HFF-Myc (cell line): ENCODE data around the gene LRG1.

Experiments
- DNase-seq: peaks from one replicate; pipeline ENCODE4 v3.0.0-alpha.2; 2011; ENCODE audit warnings: low read depth; ENCODE audit errors: extremely low read depth
- H3K4me3 ChIP-seq: replicated peaks from 2 replicates; pipeline ENCODE4 v1.5.1; 2011; ENCODE audit warnings: low read depth, mild to moderate bottlenecking, control low read depth, low read length
- TF ChIP-seq, protein P1 (sequence below): IDR thresholded peaks from 2 replicates; pipeline ENCODE4 v1.5.1; 2012; ENCODE audit warnings: mild to moderate bottlenecking, low read depth, low read length, control low read depth; ENCODE audit errors: missing control alignments

The LRG1 gene

DNA sequence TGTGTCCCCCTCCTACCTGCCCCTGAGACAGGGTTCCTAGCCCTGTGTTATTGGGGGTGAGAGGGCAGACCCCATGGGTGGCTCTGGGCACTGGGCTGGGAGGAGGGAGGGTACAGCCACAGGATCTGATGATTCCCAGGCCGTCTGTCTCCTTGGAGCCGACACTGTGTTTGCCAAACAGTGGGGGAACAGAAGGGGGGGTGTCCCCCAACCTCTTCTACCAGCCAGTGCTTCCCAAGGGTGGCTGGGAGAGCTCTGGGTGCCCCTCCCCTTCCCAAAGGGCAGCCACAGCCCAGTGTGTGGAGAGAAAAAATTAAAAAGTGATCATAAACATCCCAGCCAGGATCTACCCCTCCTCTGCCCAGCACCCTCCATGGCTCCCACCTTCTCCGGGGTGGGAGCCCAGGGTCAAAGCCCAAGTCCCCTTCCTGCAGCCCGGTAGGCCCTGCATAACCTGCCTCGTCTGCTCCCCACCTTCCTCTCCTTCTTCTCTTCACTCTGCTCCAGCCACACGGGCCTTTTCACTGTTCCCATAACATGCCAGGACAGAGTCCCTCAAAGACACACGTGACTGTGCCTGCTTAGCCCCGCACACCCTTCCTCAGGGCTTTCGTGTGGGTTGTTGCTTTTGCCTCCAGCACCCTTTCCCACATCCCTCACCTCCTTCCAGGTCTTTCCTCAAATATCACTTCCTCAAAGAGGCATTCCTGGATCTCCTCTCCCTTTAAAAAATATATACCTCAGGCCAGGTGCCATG lies 20.1 kb downstream of the LRG1 start:
- DNase-seq: no peak
- TF ChIP-seq, protein P1, sequence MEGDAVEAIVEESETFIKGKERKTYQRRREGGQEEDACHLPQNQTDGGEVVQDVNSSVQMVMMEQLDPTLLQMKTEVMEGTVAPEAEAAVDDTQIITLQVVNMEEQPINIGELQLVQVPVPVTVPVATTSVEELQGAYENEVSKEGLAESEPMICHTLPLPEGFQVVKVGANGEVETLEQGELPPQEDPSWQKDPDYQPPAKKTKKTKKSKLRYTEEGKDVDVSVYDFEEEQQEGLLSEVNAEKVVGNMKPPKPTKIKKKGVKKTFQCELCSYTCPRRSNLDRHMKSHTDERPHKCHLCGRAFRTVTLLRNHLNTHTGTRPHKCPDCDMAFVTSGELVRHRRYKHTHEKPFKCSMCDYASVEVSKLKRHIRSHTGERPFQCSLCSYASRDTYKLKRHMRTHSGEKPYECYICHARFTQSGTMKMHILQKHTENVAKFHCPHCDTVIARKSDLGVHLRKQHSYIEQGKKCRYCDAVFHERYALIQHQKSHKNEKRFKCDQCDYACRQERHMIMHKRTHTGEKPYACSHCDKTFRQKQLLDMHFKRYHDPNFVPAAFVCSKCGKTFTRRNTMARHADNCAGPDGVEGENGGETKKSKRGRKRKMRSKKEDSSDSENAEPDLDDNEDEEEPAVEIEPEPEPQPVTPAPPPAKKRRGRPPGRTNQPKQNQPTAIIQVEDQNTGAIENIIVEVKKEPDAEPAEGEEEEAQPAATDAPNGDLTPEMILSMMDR: no peak
- H3K4me3 ChIP-seq: no peak overlapping the region

DNA sequence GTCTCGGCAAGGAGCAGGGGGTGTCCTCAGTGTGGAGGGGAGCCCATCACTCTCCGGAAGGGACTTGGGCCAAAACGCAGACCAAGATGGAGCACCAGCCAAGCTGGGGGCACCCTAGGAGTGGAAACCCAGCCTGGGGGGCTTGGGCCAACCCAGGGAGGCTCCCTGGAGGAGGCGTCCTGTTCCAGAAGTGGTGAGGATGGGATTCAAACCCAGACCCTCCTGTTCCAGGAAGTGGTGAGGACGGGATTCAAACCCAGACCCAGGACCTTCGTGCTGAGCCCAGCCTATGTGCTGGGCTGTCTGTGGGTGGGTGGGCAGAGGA lies 20.7 kb downstream of the LRG1 start:
- H3K4me3 ChIP-seq: no peak overlapping the region
- no peak for DNase-seq
- TF ChIP-seq, protein P1: no peak

DNA sequence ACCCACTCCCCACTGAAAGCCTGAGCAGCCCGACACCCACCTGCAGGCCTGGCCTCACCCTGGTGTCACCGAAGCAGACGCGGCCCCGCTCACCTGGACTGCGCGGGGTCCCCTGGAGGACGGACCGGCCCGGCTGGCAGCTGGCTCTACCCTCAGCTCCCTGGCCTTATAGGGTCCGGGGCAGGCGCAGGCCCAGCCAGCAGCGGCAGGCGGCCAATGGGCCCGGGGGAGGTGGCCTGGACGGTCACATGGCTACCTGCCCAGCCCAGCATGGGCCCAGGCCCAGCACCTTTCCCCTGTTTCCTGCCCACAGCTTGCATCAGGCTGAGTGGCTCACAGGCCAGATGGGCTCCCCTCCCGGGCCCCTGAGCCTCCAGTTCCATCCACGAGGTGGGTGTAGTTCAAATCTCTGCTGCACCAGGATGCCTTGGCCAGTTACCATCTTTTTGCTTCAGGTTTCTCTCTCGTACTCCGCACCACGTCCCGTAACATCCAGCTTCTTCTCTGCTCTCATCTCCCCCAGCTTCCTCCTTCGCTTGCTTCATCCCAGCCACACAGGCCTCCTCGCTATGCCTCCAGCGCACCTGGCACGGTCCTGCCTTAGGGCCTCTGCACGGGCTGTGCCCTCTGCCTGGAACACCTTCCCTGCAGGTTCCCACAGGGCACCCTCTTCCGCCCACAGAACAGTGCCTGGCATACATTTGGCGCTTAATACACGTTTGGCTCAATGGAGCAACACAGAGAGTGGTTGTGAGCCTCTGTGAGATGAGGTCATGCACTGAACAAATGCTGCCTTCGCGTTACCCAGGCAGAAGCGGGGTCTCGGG lies 21.3 kb downstream of the LRG1 start, which contains the start of gene PLIN4:
Gene PLIN4, minus strand, starts transcription at position 142 of the 827 bp plus-strand sequence. CDS start 214 bp downstream, outside the sequence.
- TF ChIP-seq, protein P1: no peak
- H3K4me3 ChIP-seq: no peak within 1 kb of the TSS
- no peak for DNase-seq

DNA sequence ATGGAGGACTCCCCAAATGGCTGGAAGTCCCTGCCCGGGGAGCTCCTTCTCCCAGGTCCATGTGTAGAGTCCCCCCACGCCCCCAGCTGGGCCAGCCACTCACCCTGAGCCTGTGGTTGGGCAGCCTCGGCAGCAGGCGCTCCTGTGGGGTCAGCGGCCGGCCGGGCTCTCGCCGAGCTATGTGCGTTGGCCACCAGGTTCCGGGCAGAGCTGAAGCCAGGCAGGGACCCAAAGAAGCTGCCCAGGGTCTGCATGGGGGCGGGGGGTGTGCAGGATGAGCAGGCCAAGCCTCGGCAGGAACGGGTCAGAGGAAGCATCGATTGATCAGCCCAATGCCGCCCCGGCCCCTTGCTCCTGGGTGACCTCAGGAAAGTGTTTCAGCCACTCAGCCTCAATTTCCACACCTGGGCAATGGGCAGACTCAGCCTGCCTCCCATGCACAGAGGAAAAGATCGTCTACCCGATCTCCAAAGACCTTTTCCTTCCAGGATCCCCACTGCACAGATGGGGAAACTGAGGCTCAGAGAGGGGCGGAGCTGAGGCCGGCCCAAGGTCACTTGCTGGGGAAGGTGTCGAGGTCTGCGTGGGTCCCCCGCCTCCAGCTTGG lies 22.3 kb downstream of the LRG1 start:
- no peak overlapping the region for H3K4me3 ChIP-seq
- no peak for DNase-seq
- TF ChIP-seq, protein P1: no peak

DNA sequence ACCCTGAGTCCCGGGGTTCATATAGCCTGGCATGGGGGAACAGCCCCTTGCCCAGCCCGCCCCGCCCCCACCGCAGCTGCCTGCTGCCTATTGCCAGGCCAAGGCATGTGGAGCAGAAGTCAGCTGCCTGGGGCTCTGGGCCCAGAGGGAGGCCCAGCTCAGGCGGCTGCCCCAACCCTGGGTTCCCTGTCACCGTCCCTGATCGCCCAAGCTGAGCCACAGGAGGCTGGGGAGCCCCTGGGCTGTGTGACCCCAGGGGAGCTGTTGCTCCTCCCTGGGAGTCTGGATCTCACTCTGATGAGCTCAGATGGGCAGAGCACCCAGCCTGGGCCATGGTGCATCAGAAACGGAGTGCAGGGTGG lies 22.9 kb downstream of the LRG1 start:
- TF ChIP-seq, protein P1: no peak
- no peak for DNase-seq
- no peak overlapping the region for H3K4me3 ChIP-seq

DNA sequence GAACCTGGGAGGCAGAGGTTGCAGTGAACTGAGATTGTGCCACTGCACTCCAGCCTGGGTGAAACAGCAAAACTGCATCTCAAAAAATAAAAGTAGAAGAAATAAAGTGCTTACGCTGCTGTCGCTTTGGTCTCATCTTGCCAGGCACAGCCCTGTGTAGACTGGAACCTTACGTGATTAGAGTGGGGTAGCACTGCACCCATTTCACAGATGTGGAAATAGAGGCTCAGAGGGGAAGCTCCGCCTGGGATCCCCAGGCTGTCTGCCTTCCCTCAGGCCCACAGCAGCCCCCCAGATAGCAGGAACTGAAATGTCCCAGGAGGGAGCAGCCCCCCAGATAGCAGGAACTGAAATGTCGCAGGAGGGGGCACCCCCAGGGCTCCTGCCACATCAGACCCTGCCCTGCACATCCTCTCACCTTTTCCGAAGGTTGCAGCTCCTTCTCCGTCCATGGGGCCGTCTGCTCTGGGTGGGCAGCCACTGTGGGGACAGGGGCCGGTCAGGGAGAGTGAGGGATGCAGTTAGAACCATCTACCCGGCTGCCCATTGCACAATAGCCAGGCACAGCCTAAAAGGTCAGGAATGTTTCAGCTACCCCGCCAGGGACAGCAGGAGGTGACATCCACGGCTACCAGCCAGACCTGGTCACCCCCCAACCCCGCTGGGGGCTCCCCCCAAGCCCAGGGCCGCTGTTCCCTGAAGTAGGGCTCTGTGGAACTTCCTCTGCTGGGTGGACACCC lies 23.5 kb downstream of the LRG1 start:
- H3K4me3 ChIP-seq: no peak overlapping the region

More for the DNA sequence above, 23.5 kb downstream of the LRG1 start:
- DNase-seq: no peak
- TF ChIP-seq, protein P1: no peak
